Fibroblast of villous mesenchyme (primary cell): ENCODE measurements around the gene AOC2. TPM values are rescaled to one million over a fixed set of nuclear protein-coding genes. Genes with fewer than 3 reads are reported as not detected.

Experiments
- DNase-seq: peaks from one replicate; pipeline ENCODE4 v3.0.0-alpha.2; 2010; ENCODE audit warnings: low read depth
- H3K4me3 ChIP-seq: 2 replicates; pipeline ENCODE4 v1.5.1; 2011; ENCODE audit warnings: low read depth, mild to moderate bottlenecking, low read length
- total RNA-seq: library from RNA; depleted of rRNA; stranded (reverse); fragments of >200 nt; gene quantifications from 2 replicates; pipeline ENCODE4 v1.2.3, GENCODE V29; 2012
- TF ChIP-seq, protein P1 (sequence below): IDR thresholded peaks from 2 replicates; pipeline ENCODE4 v1.5.1; 2012; ENCODE audit warnings: low read depth, mild to moderate bottlenecking, low read length; ENCODE audit not compliant: insufficient read depth

AOC2 gene
- total RNA-seq, 1 donor, result 0.43 TPM

- DNase-seq, result peak; percentile 85
- H3K4me3 ChIP-seq, result peak within 1 kb of the TSS; percentile 77
- TF ChIP-seq, protein P1, sequence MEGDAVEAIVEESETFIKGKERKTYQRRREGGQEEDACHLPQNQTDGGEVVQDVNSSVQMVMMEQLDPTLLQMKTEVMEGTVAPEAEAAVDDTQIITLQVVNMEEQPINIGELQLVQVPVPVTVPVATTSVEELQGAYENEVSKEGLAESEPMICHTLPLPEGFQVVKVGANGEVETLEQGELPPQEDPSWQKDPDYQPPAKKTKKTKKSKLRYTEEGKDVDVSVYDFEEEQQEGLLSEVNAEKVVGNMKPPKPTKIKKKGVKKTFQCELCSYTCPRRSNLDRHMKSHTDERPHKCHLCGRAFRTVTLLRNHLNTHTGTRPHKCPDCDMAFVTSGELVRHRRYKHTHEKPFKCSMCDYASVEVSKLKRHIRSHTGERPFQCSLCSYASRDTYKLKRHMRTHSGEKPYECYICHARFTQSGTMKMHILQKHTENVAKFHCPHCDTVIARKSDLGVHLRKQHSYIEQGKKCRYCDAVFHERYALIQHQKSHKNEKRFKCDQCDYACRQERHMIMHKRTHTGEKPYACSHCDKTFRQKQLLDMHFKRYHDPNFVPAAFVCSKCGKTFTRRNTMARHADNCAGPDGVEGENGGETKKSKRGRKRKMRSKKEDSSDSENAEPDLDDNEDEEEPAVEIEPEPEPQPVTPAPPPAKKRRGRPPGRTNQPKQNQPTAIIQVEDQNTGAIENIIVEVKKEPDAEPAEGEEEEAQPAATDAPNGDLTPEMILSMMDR, result peak; percentile 8
Observed at GRCh38 chr17:42798383-42799380, 45.7 kb upstream of the AOC2 start, which contains the start of the genes CNTD1 and COA3. TSS of gene CNTD1 (plus strand) at chr17:42798861. CDS start at chr17:42799068, 207 bp downstream. TSS of gene COA3 (minus strand) at chr17:42798704. CDS start at chr17:42798681, 23 bp downstream.

GRCh38 chr17:42803074-42803883 is 41.1 kb upstream of the AOC2 start:
- TF ChIP-seq, protein P1, result no peak
- DNase-seq, result peak; percentile 73
- no peak overlapping the region for H3K4me3 ChIP-seq

- TF ChIP-seq, protein P1, result no peak
- DNase-seq, result no peak
- no peak overlapping the region for H3K4me3 ChIP-seq
Observed at GRCh38 chr17:42804918-42805367, 39.4 kb upstream of the AOC2 start.

GRCh38 chr17:42806249-42806648 is 38.1 kb upstream of the AOC2 start:
- no peak overlapping the region for H3K4me3 ChIP-seq
- TF ChIP-seq, protein P1, result no peak
- DNase-seq, result no peak

GRCh38 chr17:42809250-42809649 is 35.1 kb upstream of the AOC2 start:
- H3K4me3 ChIP-seq, result no peak overlapping the region
- peak; percentile 82 for DNase-seq
- TF ChIP-seq, protein P1, result no peak

DNA sequence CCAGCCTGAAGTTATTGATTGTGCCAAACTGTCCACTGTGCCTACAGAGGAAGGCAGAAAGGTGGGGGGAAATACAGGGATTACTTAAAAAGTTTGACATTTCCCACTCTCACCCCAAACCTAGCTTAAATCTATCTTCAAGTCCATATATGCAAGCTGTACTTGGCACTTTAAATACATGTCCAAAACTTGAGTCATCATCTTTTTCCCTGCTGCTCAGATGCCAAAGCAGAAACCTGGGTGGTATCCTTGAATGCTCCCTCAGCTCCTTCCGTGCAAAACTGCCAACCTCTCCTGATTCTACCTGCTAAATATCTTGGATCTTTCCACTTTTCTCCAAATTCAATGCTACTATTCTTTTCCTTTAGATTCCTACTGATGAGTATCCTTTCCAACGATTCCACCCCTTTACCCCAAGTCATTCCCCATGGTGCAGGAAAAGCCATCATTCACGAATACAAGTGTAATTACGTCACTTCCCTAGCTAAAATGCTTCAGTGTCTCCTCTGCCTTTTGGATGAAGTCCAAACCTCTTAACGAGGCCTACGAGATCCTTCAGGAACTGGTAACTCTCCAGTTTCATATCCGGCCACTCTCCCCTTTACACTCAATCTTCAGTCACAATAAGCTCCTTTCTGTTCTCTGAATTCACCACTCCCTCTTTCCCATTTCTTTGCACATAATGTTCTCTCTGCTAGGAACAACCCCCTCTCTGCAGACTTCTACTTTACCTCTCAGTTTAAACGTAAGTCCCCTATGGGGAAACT is 29.6 kb upstream of the AOC2 start:
- TF ChIP-seq, protein P1, result no peak
- peak; percentile 73 for DNase-seq
- no peak overlapping the region for H3K4me3 ChIP-seq
